Keratinocyte (primary cell): ENCODE measurements around the gene CDC20B.

Experiments
- EZH2 ChIP-seq: IDR thresholded peaks from one replicate; pipeline ENCODE4 v1.6.1; 2012; ENCODE audit warnings: inconsistent platforms, mild to moderate bottlenecking, low read length, moderate library complexity
- TF ChIP-seq, protein P1 (sequence below), 3 experiments: IDR thresholded peaks in 1 of 3; conservative IDR thresholded peaks in 1 of 3; optimal IDR thresholded peaks in 1 of 3; 2 replicates in 2 of 3; 3 replicates in 1 of 3; pipeline versions ENCODE3 to v1.5.1; 2011; ENCODE audit warnings: low read length in 3 of 3, mild to moderate bottlenecking in 3 of 3, moderate library complexity in 2 of 3, control low read depth in 1 of 3, inconsistent platforms in 1 of 3; ENCODE audit not compliant: insufficient read depth in 2 of 3; ENCODE audit errors: extremely low read depth in 1 of 3

DNA sequence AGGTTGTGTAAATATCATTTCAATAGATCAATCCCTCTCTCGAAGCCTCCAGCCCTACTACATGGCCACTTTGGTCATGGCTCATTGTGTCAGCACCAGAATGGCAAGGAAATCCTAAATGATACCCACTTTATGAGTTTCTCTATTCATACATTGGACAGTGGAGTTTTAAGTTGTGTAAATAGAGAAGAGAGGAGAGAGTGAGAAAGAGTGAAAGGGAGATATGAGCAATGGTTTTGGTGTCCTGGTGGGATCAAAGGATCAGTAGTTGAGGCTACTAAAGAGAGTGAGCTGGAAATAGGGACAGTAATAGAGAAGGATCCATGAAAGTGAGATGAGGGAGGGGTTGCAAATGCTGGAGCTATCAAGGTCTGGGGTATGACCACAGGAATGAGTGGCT lies 102.0 kb downstream of the CDC20B start:
- TF ChIP-seq, protein P1, sequence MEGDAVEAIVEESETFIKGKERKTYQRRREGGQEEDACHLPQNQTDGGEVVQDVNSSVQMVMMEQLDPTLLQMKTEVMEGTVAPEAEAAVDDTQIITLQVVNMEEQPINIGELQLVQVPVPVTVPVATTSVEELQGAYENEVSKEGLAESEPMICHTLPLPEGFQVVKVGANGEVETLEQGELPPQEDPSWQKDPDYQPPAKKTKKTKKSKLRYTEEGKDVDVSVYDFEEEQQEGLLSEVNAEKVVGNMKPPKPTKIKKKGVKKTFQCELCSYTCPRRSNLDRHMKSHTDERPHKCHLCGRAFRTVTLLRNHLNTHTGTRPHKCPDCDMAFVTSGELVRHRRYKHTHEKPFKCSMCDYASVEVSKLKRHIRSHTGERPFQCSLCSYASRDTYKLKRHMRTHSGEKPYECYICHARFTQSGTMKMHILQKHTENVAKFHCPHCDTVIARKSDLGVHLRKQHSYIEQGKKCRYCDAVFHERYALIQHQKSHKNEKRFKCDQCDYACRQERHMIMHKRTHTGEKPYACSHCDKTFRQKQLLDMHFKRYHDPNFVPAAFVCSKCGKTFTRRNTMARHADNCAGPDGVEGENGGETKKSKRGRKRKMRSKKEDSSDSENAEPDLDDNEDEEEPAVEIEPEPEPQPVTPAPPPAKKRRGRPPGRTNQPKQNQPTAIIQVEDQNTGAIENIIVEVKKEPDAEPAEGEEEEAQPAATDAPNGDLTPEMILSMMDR (optimal IDR thresholded peaks at IDR 0.05 in 1 of 3, IDR thresholded peaks at IDR 0.05 in 1 of 3, conservative IDR thresholded peaks at IDR 0.05 in 1 of 3; ENCODE audit: extremely low read depth in 1 of 3, insufficient read depth in 2 of 3, low read length in 3 of 3), result no peak
- TF ChIP-seq EZH2, result no peak
